HG03097 (cell line): Measurements from ENCODE around the gene IDUA.
A peak's percentile ranks its signal among the peaks of the same experiment; 100 is the strongest.

ENCODE experiments used
- ATAC-seq: cut with Tn5 transposase; IDR thresholded peaks from one replicate; pipeline ENCODE4 v1.9.1; 2021; ENCODE audit not compliant: unreplicated experiment, low FRiP score

The IDUA gene

GRCh38 chr4:1013225-1014073, 26.6 kb downstream of the IDUA start:
- ATAC-seq, result no peak

DNA sequence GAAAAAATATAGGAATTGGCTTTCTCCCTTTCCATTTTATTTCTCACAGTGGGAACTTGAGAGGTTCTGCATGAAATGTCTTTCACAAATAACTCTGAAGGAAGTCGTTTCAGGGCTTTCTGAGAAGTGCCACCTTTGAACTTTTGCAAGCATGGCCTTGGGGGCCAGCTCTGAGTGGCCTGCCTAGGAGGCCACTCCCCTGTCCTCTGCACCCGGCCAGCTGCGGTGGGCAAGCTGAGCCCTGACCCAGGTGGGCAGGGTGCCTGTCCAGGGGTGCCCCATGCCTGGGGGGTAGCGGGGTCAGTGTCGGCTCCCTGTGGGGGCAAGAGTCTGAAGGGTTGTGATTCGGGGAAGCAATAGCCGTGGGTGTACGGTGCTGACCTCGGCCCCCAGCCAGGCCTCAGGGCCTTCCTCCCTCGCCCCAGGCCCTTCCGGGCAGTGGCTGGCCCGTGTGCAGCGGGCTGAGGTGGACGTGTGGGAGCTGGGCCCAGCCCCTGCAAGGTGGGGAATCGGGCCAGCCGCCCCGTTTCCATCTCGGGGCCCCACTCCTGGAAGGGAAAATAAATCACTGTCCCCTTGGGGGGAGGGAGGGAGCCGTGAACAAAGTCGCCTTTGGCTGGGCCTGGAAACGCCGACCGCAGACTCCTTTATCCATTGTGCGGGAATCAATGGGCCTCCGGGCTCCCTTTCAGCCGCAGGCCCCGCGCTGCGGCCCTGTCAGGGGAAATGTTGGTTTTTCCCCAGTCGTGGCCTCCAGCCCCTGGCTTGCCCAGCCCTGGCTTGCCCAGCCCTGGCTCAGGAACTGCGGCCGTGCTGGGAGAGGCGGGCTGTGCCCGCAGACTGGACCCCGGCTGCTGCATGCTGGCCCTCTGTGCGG, 27.7 kb downstream of the IDUA start:
- ATAC-seq, result no peak

DNA sequence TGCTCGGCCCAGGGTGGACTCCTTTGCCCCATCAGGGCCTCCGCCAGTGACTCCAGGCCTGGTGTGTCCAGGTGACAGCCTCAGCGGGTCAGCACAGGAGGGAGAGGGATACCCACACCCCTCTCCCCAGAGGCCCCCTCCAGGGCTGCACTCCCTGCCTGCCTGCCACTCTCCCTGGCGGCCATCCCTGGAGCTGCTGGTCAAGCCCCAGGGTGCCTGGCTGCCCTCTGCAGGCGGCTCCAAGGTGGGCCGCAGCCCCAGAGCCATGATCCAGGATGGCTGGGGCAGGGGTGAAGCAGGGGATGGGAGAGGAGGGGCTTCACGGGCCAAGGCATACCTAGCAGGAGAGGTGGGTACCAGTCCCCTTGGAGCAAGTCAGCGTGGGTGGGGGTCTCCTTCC, 28.3 kb downstream of the IDUA start:
- no peak for ATAC-seq

DNA sequence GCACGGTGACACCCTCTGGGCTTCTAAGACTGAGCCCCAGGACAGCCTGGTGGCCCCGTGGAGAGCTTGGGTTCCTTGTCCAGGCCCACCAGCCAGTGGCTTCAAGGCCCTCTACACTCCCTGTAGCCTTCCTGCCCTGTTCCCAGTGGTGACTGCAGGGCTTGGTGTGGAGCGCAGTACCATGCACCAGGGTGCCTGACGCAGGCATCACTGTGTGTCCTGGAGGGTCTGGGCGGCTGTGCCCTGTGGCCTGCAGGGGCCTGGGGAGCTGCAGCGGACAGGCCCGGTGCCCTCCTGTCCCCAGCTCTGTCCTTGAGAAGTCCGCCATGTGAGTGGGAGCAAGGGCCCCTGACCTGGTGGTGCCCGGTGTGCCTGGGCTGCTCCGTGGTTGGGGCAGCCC, 28.9 kb downstream of the IDUA start:
- ATAC-seq, result no peak

DNA sequence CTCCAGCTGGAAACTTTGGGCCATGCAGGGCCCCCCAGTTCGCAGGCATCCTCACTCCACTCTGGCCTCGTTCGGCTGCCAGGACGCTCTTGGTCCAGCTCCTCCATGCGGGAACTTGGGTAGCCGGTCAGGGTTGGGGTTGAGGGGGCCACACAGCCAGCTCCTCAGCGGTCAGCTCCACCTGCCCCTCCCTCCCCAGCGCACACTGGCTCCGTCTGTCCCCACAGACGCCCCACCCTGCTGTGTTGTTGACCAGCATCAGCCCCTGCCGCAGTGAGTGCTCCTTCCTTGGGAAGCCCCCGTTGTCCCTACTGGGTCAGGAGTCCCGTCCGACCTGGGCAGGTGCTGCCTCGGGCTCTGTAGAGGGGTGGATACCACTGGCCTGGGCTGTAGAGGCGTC, 30.4 kb downstream of the IDUA start:
- no peak for ATAC-seq

GRCh38 chr4:1017706-1018105, 30.9 kb downstream of the IDUA start:
- no peak for ATAC-seq

DNA sequence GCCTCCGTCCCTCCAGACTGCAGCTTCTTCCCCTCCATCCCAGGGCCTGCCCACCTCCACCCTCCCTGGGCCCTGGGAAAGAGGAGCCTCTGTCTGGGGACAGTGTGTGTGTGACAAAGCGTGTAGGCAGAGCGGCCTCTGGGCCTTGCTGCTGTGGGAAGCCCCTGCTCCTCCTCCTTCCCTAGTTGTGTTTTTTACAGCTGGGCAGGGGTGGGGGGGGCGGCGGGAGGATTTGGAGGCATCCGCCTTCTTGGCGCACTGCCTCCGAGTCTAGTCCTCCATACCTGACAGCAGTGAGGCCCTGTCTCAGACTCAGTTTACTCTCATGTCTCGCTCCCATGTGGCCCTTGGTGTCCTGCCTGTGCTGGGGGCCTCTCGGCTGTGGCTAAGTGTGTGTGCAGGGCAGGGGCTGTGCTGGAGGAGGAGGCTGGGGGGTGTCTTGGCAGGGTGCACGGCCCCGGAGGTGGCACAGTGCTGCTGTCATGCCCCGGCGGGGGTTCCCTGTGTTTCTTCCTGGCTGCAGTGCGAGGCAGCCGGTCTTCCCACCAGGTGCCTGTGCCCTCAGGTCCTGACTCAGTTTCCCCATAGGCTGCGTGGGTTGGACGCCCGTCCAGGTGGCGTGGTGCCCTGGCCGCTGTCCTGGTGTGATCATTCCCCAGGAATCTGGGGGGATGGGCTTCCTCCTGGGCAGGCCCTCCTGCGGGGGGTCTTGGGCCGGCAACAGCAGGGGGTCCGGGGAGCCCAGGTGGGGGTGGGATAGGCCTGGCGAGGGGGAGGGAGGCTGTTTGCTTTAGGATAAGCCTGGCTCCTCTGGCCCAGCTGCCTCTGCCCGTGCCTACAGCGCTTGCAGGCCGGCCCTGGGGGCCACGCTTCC, 31.5 kb downstream of the IDUA start:
- no peak for ATAC-seq

- ATAC-seq, result no peak
Measured at GRCh38 chr4:1019320-1019719, 32.5 kb downstream of the IDUA start.

- no peak for ATAC-seq
Measured at GRCh38 chr4:1019729-1020470, 33.1 kb downstream of the IDUA start.

DNA sequence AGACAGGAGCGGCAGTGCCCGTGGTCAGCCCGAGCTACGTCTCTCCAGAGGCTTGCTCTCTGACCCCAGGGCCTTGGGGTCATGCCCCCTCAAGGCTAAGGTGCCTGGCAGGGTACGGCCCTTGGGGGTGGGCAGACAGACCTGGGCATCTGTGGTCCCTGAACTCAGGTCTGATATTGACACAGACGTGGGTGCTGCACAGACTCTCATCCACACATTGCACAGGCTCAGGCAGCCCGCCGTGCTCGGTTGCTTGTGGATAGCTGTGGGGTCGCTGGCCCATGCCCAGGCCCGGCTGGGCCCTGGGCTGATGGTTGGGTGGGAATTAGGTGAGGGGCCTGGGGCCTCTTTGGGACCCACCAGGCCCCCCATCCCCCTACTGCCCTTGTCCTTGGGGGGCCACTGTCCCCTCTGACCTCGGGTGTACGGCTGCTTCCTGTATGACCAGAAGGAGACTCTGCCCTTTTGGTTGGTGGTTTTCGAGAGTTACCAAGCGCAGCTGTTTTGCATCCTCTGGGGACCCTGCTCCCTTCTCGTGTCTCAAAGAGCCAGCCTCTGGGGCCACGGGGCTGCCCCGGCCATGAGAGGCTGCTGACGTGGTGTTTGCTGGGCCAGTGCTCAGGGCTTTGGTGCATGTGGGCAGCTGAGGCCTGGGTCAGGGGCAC, 34.7 kb downstream of the IDUA start:
- ATAC-seq, result peak; percentile 54

DNA sequence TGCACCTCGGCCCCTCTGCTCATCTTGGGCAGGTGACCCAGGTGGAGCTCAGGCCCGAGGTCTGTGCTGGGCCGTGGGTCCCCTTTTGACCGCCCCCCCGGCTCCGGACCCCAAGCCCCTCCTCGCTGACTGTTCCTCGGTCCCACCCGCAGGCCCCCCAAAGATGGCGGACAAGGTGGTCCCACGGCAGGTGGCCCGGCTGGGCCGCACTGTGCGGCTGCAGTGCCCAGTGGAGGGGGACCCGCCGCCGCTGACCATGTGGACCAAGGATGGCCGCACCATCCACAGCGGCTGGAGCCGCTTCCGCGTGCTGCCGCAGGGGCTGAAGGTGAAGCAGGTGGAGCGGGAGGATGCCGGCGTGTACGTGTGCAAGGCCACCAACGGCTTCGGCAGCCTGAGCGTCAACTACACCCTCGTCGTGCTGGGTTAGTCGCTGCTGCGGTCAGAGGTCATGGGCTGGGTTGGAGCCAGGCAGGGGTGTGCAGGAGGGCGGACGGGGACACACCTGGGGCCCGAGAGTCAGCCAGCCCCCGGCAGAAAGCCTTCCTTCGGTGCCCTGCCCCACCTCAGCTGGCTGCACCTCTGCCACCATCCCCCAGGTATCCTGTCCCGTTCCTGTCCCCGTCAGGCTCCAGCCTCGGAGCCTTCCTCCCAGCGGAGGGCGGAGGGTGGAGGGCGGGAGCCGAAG, 35.4 kb downstream of the IDUA start:
- no peak for ATAC-seq

DNA sequence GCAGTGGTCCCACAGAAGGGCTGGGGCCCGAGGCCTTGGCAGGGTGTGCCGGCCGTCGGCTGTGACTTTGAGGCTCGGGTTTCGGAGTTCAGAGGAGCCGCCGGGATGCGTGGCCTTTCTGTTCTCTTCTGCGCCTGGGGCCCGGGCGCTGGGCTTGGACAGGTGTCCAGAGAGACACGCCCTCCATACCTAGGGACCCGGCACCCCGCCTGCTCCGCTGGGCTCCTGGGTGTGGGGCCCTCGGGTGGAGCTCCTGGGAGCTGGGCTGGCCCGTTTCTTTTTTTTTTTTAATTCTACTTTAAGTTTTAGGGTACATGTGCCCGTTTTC, 35.9 kb downstream of the IDUA start:
- ATAC-seq, result no peak

GRCh38 chr4:1023075-1023640, 36.3 kb downstream of the IDUA start:
- no peak for ATAC-seq

GRCh38 chr4:1023895-1024740, 37.3 kb downstream of the IDUA start:
- ATAC-seq, result no peak

GRCh38 chr4:1024882-1025545, 38.2 kb downstream of the IDUA start:
- no peak for ATAC-seq

DNA sequence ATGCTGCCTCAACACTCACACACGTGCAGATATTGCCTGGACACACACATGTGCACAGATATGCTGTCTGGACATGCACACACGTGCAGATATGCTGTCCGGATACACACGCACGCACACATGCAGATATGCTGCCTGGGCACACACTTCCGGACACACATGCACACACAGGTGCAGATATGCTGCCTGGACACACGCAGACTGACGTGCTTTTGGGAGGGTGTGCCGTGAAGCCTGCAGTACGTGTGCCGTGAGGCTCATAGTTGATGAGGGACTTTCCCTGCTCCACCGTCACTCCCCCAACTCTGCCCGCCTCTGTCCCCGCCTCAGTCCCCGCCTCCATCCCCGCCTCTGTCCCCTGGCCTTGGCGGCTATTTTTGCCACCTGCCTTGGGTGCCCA, 39.3 kb downstream of the IDUA start:
- ATAC-seq, result no peak

GRCh38 chr4:1027219-1027914, 40.5 kb downstream of the IDUA start:
- ATAC-seq, result no peak
